ENCODE measurements around the gene SPAG9. TPM values are rescaled to one million over a fixed set of nuclear protein-coding genes. Genes with fewer than 3 reads are reported as not detected.

Gene SPAG9
- polyA plus RNA-seq, 1 donor from 2014 or later, result 201 TPM

DNA sequence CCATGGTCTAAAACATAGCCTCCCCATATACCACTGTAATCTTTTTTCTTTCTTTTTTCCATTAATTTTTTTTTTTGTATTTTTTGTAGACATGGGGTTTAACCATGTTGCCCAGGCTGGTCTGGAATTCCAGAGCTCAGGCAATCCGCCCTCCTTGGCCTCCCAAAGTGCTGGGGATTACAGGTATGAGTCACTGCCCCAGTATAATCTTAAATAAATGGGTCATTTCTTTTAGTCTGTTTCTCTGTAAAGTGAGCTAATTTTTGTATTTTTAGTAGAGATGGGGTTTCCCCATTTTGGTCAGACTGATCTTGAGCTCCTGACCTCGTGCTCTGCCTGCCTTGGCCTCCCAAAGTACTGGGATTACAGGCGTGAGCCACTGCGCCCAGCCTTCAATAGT is 27.0 kb upstream of the SPAG9 start:
- H4K20me1 ChIP-seq (ENCODE audit: insufficient read depth), result no peaks in the 10 kb centered on the region
- H3K27me3 ChIP-seq (ENCODE audit: insufficient read depth, low read depth, low read length), result no peaks in the 10 kb centered on the region
- H2AFZ ChIP-seq (ENCODE audit: low read depth, low read length), result no peak overlapping the region
- H3K79me2 ChIP-seq (replicated peaks; ENCODE audit: insufficient read depth, low read length), result no peaks in the 10 kb centered on the region
- H3K36me3 ChIP-seq (ENCODE audit: insufficient read depth, low read length), result no peaks in the 10 kb centered on the region
- H3K9me2 ChIP-seq (ENCODE audit: insufficient read depth, low read length), result no peaks in the 10 kb centered on the region
- no peaks in the 10 kb centered on the region for H3F3A ChIP-seq (ENCODE audit: insufficient read depth, low read length, poor library complexity, severe bottlenecking)
- no peak overlapping the region for H3K27ac ChIP-seq (ENCODE audit: low read length)
- no peak overlapping the region for H3K9ac ChIP-seq (ENCODE audit: low read length)
- no peak for TF ChIP-seq MXI1 (conservative IDR thresholded peaks at IDR 0.05; ENCODE audit: poor library complexity, severe bottlenecking)
- TF ChIP-seq SMC3 (conservative IDR thresholded peaks at IDR 0.05; ENCODE audit: poor library complexity), result no peak
- no peak for TF ChIP-seq RAD21 (conservative IDR thresholded peaks at IDR 0.05)
- no peak for TF ChIP-seq POLR2AphosphoS5 (IDR thresholded peaks at IDR 0.05)
- TF ChIP-seq, protein P1, sequence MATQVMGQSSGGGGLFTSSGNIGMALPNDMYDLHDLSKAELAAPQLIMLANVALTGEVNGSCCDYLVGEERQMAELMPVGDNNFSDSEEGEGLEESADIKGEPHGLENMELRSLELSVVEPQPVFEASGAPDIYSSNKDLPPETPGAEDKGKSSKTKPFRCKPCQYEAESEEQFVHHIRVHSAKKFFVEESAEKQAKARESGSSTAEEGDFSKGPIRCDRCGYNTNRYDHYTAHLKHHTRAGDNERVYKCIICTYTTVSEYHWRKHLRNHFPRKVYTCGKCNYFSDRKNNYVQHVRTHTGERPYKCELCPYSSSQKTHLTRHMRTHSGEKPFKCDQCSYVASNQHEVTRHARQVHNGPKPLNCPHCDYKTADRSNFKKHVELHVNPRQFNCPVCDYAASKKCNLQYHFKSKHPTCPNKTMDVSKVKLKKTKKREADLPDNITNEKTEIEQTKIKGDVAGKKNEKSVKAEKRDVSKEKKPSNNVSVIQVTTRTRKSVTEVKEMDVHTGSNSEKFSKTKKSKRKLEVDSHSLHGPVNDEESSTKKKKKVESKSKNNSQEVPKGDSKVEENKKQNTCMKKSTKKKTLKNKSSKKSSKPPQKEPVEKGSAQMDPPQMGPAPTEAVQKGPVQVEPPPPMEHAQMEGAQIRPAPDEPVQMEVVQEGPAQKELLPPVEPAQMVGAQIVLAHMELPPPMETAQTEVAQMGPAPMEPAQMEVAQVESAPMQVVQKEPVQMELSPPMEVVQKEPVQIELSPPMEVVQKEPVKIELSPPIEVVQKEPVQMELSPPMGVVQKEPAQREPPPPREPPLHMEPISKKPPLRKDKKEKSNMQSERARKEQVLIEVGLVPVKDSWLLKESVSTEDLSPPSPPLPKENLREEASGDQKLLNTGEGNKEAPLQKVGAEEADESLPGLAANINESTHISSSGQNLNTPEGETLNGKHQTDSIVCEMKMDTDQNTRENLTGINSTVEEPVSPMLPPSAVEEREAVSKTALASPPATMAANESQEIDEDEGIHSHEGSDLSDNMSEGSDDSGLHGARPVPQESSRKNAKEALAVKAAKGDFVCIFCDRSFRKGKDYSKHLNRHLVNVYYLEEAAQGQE (IDR thresholded peaks at IDR 0.05; ENCODE audit: borderline replicate concordance), result no peak
- TF ChIP-seq EP300 (conservative IDR thresholded peaks at IDR 0.05; ENCODE audit: poor library complexity, severe bottlenecking), result no peak
- TF ChIP-seq TAF1 (IDR thresholded peaks at IDR 0.05; ENCODE audit: low read depth), result no peak
- no peak overlapping the region for H3K4me2 ChIP-seq (ENCODE audit: low read length)
- no peak overlapping the region for H3K4me3 ChIP-seq (ENCODE audit: low read length)
- no peaks in the 10 kb centered on the region for H3K9me3 ChIP-seq (ENCODE audit: low read length)

GRCh38 chr17:51144266-51145022 is 23.8 kb upstream of the SPAG9 start:
- H2AFZ ChIP-seq (ENCODE audit: low read depth, low read length), result no peak overlapping the region

More at GRCh38 chr17:51144266-51145022, 23.8 kb upstream of the SPAG9 start:
- Histone ChIP-seq H3K36me3 (ENCODE audit: insufficient read depth, low read length) (no peaks in the 10 kb centered on the region), H3K27ac (ENCODE audit: low read length) (no peak overlapping the region), H3K9me2 (ENCODE audit: insufficient read depth, low read length) (no peaks in the 10 kb centered on the region), H3K4me3 (ENCODE audit: low read length) (no peak overlapping the region), H4K20me1 (ENCODE audit: insufficient read depth) (no peaks in the 10 kb centered on the region), H3K27me3 (ENCODE audit: insufficient read depth, low read depth, low read length) (no peaks in the 10 kb centered on the region), H3K9ac (ENCODE audit: low read length) (no peak overlapping the region), H3K79me2 (replicated peaks; ENCODE audit: insufficient read depth, low read length) (no peaks in the 10 kb centered on the region), H3F3A (ENCODE audit: insufficient read depth, low read length, poor library complexity, severe bottlenecking) (no peaks in the 10 kb centered on the region), H3K9me3 (ENCODE audit: low read length) (no peaks in the 10 kb centered on the region), H3K4me2 (ENCODE audit: low read length) (no peak overlapping the region)
- no peak for TF ChIP-seq TAF1 (IDR thresholded peaks at IDR 0.05; ENCODE audit: low read depth)
- no peak for TF ChIP-seq SMC3 (conservative IDR thresholded peaks at IDR 0.05; ENCODE audit: poor library complexity)
- TF ChIP-seq, protein P1 (IDR thresholded peaks at IDR 0.05; ENCODE audit: borderline replicate concordance), result no peak
- no peak for TF ChIP-seq MXI1 (conservative IDR thresholded peaks at IDR 0.05; ENCODE audit: poor library complexity, severe bottlenecking)
- TF ChIP-seq POLR2AphosphoS5 (IDR thresholded peaks at IDR 0.05), result no peak
- TF ChIP-seq, protein P2, sequence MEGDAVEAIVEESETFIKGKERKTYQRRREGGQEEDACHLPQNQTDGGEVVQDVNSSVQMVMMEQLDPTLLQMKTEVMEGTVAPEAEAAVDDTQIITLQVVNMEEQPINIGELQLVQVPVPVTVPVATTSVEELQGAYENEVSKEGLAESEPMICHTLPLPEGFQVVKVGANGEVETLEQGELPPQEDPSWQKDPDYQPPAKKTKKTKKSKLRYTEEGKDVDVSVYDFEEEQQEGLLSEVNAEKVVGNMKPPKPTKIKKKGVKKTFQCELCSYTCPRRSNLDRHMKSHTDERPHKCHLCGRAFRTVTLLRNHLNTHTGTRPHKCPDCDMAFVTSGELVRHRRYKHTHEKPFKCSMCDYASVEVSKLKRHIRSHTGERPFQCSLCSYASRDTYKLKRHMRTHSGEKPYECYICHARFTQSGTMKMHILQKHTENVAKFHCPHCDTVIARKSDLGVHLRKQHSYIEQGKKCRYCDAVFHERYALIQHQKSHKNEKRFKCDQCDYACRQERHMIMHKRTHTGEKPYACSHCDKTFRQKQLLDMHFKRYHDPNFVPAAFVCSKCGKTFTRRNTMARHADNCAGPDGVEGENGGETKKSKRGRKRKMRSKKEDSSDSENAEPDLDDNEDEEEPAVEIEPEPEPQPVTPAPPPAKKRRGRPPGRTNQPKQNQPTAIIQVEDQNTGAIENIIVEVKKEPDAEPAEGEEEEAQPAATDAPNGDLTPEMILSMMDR (IDR thresholded peaks at IDR 0.05; ENCODE audit: poor library complexity, severe bottlenecking), result no peak
- no peak for TF ChIP-seq RAD21 (conservative IDR thresholded peaks at IDR 0.05)
- no peak for TF ChIP-seq EP300 (conservative IDR thresholded peaks at IDR 0.05; ENCODE audit: poor library complexity, severe bottlenecking)
- no peak for TF ChIP-seq EZH2 (IDR thresholded peaks at IDR 0.05; ENCODE audit: borderline replicate concordance, insufficient read depth, low read length, poor library complexity, severe bottlenecking)

All from neural cell (in vitro differentiated cells).